ENCODE measurements around the gene MAGI2.

The MAGI2 gene

DNA sequence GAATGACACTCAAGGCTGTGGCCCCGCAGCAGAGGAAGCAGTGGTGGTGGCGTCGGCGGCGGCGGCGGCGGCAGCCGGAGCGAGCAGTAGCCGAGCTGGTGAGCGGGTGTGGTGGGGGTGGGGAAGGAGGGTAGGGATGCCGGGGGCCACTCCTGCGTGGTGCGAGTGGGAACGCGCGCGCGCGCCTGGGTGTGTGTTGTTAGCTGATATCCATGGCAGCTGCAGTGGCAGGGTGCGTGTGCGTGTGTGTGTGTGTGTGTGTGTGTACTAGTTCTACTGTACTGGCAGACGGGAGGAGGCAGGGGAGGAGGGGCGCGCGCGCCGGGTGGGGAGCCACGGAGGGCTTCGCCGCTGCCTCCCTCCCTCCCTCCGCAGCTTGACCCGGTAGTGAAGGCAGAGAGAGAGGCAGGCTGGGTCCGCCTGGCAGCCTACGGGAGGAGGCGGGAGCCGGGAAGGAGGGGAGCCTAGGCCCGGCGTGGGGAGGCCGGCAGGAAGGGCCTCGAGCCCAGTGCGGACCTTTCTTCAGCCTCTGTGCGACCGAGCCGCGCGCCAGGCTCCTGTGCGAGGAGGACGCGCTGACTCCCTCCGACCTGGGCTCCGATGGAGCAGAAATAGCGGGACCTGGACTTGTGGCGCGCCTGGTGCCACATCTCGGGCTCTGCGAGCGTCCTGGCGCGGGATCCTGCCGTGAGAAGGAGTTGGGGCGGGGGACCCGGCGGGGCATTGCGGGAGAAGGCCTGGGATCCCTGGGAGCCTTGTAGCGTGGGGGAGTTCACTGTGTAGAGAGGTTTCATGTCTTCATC, at the start of gene MAGI2:
TSS of gene MAGI2 (minus strand) at position 110 of the 803 bp plus-strand sequence. CDS start 347 bp downstream, outside the sequence.
- peak; percentile 90 for DNase-seq (ENCODE audit: low read depth, low spot score)

DNA sequence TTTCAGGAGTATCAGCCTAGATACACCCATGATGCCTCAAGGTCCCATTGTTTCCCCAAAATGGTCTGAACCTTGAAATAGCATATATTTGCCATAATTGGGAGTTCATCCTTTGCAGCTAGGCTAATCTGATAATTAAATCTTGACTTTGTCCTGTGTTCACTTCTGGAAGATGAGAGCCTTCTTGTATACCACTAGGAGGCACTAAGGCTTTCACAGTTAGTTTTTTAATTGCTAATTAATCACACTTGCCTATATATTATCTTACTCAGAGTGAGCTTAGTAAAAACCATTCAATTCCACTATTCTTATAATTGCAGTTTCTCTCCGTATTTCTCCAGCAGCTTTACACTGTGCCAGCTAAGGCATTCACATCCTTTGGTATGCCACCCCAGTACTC, 48.7 kb upstream of the MAGI2 start:
- no peak for DNase-seq (ENCODE audit: low read depth, low spot score)

DNA sequence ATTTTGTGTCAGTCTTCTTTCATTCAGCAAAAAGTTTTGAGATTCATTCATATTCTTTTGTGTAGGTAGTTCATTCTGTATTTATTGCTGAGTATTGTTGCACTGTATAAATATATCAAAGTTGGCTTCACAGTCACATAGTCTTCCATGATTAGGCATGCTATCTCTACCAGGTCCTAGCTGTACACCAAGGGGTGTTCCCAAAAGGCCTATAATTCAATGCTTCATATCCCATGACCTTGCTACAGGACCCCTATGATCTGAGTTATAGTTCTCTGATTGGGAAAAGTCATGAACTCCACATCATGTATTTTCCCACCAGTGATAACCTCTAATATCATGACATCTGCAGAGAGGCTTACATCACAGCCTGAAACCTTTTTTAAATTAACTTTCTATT, 47.3 kb upstream of the MAGI2 start:
- no peak for DNase-seq (ENCODE audit: low read depth, low spot score)

DNA sequence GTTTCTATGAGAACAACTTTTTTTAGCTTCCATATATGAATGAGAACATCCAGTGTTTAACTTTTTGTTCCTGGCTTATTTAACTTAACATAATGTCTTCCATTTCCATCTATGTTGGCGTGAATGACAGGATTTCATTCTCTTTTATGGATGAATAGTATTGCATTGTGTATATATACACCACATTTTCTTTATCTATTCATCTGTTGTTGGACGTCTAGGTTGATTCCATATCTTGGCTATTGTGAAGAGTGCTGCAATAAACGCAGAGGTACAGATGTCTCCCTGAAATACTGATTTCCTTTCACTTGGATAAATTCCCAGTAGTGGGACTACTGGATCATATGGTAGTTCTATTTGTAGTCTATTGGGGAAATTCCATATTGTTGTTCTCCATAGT, 44.3 kb upstream of the MAGI2 start:
- DNase-seq (ENCODE audit: low read depth, low spot score), result no peak

DNA sequence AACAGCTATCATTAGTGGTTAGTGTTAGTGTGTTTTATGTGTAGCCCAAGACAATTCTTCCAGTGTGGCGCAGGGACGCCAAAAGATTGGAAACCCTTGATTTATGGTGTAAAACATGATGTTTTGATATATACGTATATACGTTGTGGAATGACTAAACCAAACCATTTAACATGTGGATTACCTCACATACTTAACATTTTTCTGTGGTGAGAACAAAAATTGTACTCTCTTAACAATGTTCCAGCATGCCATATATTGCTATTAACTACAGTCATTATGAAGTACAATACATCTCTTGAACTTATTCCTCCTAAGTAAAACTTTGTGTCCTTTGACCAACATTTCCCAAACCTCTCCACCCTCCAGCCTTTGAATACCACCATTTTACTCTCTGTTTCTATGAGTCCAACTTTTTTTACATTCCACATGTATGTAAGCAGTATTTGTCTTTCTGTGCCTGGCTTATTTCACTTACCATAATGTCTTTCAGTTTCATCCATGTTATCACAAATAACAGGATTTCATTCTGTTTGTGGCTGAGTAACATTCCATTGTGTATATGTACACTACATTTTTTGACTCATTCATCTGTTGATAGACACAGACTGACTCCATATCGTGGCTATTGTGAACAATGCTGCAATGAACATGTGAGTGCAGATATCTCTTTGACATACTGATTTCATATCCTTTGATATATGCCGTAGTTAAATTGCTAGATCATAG, 42.2 kb upstream of the MAGI2 start:
- peak; percentile 59 for DNase-seq (ENCODE audit: low read depth, low spot score)

DNA sequence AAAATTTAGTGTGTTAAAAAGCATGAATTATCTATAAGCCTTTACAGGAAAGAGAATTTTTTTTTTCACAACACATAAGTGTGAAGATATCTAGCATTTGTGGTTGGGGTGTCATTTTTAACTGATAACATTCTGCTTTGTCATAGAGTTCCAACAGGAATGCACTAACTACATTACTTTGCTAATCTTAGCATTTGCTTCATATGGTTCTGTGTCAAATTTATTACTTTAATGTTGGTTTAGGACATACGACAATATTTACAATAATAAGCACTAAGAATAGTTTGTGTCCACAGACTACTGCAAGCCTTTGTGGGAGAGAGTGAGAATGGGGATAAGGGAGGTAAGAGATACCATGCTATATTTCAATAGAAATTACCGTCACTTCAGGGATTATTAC, 40.6 kb upstream of the MAGI2 start:
- DNase-seq (ENCODE audit: low read depth, low spot score), result no peak

DNA sequence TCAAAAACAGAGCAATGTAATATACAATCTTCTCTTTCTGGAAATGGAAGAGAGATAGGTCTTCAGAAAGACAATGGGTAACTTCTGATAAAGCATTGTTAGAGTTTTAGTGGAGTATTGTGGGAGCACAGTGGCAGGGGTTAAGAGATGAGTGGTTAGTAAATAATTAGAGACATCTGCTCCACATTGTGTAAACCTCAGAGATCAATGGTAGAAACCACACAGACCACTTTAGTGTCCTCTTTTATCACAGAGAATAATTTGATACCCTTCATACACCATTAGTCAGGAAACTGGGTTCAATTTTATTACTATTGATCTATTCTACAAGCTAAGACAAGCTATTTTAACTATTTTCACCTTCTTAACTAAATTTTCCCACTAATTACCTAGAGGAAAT, 35.9 kb upstream of the MAGI2 start:
- no peak for DNase-seq (ENCODE audit: low read depth, low spot score)

DNA sequence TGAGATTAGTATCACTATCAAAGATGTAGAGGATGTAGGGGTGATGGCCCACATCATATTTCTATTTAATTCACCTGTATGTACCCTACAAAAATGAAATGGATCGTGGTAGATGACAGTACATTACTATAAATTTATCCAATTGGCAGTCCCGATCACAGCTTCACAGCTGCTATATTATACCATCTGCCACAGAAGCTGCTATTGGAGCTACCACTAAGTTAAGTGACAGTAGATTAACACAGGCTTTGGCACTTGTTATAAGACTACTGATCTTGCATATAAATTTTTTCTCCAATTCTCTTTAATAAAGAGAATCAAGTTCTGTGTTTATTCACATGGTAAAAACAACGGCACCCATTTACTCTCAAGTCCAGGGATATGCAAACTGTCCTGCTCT, 24.9 kb upstream of the MAGI2 start:
- DNase-seq (ENCODE audit: low read depth, low spot score), result no peak

DNA sequence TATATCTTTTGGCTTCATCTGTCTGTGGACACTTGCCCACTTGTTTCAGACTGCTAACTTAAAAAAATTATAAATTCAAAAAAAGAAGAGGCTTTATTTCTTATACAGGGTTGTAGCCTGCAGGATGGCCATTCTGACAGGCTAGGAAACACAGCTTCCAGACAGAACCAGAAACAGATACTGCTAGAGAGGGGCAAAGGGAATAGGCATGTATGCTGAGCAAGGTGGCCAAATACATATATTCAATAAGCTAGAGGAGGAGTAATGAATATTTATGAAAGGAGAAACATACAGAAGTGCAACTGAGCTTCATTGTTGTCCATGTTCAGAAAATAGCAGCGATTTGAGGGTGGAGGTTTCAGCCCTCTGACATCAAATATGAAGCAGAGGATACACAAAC, 22.0 kb upstream of the MAGI2 start:
- no peak for DNase-seq (ENCODE audit: low read depth, low spot score)

DNA sequence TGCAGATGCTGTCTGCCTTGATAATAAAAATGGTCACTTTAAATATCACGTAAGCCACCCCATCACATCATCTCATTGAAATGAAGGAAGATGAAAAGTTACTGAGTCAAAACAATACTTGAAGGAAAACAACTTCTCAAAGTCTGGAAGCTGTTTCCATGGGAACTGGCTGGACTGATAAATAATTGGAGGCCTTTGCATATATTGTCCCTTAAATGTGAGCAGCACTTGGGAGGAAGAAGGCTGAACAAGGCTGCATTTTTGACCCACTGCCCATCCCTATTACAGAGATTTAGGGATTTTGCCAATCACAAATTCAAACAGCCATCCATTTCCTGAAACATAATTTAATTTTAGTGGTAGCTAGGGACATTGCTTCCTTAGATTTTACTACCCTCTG, 18.2 kb upstream of the MAGI2 start:
- no peak for DNase-seq (ENCODE audit: low read depth, low spot score)

DNA sequence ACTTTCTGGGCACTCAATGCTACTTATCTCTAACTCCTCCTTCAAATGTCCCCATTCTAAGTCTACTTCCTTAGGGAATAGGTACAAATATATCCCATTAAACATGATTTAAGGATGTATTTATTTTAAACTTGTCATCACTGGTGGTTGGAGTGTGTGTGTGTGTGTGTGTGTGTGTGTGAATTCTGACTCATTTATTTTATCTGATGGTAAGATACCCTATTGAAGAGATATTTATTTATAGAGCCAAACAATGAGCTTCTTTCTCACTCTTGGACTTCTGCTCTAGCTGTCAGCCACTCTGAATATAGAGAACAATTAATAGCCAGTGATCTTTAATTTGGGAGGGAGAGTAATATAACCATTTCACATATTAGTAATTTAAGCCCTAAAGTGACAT, 17.8 kb upstream of the MAGI2 start:
- no peak for DNase-seq (ENCODE audit: low read depth, low spot score)

DNA sequence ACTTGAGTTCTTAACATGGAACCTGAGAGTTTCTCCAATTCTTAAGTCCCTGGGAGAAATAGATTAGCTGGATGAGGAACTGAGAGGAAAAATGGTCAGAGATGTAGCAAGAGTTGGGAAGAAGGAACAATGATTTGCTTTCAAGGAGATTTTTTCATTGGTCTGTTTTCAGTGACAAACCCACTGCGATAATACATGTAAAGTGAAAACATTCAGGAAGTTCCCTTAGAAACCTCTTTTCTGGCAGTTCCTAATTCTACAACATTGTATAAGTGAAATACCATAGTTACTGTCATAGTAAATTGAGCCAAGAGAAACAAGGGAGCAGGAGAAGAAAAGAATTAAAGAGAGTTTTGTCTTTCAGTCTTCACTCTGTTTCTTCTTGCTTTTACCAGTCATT, 12.1 kb upstream of the MAGI2 start:
- DNase-seq (ENCODE audit: low read depth, low spot score), result no peak

DNA sequence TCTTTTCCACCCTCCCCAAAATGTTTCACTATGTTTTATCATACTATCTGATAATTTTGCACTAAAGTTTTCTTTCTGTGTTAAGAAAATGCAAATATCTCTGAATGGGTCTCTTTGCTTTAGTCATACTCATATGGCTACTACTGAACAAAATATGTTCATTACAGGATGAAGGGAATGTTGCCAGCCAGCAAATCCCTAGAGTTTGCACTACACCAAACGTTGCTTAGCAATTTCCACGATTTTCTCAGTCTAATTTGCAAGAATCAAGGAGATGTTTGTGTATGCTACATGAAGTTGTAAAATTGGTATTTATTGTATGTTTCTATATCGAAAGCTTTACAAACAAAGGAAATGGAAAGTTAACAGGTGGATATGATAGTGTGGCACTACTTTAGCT, 10.6 kb upstream of the MAGI2 start:
- no peak for DNase-seq (ENCODE audit: low read depth, low spot score)

DNA sequence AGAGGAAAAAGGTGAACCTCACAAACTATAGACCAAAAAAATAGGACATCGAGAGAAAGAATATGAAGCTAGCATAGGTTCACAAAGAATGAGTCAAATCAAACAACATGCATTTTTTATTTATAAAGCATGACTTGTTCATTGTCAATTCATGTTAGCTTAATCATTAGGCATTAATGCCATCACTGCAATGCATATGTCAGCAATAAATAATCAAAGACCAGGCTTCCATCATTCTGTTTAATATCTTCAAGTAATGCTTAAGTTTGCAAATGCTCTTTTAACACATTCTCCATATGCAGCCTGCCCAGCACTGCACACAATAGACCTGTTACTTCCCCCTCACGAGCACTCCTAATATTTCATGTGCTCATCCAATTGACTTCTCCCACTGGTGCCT, 8.9 kb upstream of the MAGI2 start:
- no peak for DNase-seq (ENCODE audit: low read depth, low spot score)

DNA sequence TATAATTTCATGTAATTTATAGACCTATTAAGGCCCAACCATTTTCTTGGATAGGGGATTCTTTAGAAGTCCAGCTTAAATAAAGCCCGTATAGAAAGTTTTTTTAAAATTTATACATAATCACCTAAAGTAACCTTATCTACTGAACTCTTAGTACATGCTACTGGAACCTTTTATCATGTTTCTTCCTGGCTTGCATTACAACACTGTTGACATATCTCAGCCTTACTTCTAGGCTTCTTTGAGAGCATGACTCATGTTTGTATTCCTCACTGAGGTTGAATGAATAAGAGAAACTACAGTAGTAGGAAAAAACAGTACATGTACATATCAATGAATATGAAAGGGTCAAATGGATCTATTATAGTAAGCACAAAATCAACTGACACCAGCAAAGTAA, 8.2 kb upstream of the MAGI2 start:
- DNase-seq (ENCODE audit: low read depth, low spot score), result peak; percentile 63

DNA sequence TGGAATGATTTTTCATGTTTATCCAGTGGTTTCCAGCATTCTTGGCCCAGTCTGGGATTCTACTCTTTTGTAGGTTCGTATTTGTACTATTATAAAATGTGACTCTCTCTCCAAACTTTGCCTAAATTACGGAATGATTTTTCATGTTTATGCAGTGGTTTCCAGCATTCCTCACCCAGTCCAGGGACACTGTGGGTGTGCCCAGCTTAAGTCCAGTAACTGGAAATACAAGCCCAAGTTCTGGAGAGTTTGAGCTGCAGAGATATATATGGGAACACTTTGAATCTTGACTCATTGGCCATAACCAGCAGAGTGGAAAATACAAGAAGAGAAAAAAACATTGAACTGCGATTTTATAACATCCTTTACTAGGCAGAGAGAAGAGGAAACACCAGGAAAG, 5.9 kb upstream of the MAGI2 start:
- DNase-seq (ENCODE audit: low read depth, low spot score), result peak; percentile 4

DNA sequence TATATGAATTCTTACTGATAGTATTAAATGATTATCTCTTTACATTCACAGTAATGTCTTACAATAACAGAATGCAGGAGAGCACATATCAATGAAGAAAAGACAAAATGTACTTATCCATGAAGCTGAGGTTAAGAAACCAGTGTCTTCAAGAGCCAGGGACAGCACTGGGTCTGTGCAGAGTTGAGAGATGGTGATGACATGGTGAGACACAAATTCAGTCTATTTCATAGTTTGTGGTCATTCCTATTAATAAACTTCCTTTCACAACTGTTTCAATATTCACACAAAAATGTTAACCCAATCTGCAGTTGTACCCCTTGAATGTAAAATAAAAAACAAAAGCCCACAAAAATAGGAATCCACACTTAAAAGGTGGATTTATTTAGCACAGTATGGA, 5.3 kb upstream of the MAGI2 start:
- no peak for DNase-seq (ENCODE audit: low read depth, low spot score)

DNA sequence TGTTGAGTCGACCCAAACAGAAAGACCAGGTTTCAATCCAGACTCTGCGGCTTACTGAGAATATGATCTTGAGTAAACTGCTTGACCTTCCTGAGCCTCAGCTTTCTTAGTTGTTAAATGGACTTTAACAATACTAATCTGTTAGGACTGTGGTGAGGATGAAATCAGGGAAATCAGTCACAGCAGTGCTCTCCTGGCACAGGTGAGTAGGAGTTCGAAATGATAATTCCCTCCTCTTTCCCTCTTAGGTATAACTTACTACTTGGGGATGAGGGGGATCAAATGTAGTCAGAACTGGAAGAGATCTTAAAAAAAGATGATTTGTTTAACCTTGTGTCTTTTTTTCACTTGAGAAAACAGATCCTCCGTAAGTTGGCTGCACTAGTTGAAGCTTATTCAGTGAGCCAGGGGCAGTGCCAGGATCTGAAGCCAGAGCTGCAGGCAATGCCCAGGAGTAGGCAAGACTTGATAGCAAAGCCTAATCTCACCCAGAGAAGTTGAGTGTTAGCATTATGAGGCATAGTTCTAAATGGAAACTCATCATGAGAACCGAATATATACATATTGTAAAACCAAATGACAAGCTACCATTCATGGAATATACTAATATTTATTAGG, 1.8 kb upstream of the MAGI2 start:
- no peak for DNase-seq (ENCODE audit: low read depth, low spot score)

DNA sequence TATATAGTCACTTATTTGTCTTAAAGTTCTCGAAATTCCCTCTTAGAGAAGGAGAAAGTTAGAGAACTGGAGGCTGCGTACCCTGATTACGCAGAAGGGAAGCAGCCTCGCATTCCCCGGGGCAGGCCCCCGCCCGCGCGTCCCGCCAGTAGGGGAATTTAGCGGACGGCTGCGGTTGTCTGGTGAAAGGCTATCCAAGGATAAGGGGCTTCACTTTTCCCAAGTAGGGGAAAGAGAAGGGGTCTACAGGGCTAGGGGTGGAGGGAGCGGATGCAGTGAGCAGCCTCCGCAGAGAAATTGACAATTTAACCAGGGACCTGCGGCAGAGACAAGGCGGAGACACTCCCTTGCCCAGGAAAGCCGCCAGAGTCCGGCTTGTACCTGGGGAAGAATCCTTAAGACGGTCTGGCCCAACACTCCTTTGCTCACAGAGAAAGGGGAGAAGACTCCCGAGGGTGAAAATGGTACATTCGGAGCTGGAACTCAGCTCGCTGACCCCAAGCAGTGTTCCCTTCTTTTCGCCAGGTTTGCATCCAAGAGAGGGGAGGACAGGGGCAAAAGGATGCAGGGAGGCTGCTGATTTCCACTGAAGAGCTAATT, 994 bp upstream of the MAGI2 start:
- no peak for DNase-seq (ENCODE audit: low read depth, low spot score)

DNA sequence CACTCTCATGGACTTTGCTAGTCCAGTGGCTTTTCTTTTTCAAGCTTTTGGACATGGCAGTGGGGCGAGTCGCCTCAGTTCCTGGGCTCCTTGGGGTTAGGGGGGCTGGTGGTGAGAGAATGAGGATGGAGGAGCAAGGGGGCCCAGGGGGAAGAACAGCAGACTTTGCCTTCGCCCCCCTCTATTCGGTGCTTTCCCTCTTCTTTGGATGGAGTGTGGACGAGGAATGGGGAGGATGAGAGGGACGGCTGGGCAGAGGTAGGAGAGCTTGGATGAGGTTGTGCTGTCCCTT, 255 bp downstream of the MAGI2 start:
- DNase-seq (ENCODE audit: low read depth, low spot score), result no peak

DNA sequence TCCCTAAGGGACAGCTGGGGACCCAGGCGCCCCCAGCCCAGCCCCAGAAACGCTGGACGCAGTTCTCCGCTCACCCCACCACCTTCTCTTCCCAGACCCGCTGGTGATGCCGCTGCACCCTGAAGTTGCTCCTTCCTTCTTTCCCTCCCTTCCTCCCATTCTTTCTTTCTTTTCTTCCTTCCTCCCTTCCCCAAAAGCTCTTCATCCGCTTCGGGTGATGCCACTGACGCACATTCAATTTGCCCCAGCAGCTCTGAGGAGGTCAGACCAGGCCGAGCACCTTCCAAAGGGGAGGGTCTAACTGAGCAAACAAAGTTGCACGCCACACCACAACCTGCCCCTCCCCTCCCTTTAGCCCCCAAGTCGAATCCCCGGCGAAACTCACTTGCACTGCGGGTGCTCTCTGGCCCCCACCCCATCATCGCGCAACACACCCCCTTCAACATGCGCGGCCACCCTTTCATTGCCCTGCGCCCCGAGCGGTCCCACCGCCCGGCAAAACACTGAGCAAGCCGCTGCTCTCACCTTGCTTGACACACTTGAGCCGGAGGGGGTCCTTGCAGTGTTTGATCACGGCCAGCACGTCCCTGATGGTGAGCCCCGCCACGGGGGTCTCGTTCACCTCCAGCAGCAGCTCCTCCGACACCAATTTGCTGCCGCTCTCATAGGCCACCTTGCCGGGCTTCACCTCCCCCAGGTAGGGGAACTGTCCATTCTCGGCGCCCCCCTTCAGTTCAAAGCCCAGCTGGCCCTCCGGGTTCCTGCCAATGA, 787 bp downstream of the MAGI2 start:
- peak; percentile 52 for DNase-seq (ENCODE audit: low read depth, low spot score)

DNA sequence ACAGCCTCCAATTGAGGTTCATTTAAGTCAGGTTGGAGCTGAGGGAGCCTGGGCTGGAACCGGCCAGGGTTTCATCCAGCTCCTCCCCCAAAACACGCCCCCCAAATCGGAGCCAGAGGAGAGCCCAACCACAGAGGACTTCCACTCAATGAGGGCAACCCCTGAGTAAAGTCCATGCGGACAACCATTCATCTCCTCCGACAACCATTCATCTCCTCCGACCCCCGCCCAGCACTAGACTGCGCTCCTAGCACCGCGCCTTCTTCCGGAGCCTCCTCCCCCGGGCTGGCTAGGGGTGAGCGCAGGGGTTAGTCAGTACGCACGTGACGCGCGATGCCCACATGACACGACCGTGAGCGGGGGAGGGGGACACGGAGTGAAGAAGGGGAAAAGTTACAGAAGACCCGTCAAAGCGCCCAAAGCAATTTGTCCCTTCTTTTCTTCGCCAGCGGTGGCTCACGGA, 1.4 kb downstream of the MAGI2 start:
- DNase-seq (ENCODE audit: low read depth, low spot score), result peak; percentile 84
